ENCODE data around the gene TRIOBP. TPM values are rescaled to one million over a fixed set of nuclear protein-coding genes. Genes with fewer than 3 reads are reported as not detected.
A peak's percentile ranks its signal among the peaks of the same experiment; 100 is the strongest.

Gene TRIOBP
- total RNA-seq, 1 donor from 2014 or later, result 68.9 TPM

DNA sequence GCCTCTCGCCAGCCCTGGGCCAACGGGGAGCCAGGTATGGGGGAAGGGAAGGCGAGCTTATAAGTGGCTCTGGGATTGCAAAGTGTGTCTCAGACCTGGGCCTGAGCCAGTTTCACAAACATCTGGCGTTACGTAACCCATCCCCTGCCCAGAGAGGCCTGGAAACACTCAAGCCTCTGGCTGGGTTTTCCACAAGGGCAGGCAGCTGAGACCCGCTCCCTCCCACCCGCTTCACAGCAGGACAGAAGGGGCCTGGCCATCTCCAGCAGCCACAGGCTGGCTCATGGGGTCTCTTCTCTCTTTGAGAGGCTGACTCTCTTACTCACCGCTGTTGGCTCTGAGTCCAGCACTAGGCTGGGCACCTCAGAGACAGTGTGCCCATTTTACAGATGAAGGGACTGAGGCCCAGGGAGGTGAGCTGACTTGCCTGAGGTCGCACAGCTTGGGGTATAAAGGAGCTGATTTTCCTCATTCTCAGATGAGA is 44.5 kb downstream of the TRIOBP start:
- peak; percentile 67 for DNase-seq (ENCODE audit: low read depth)
- no peaks in the 10 kb centered on the region for H3K27me3 ChIP-seq (ENCODE audit: control insufficient read depth, insufficient read depth, low read length)
- TF ChIP-seq CTCF (IDR thresholded peaks at IDR 0.05; ENCODE audit: insufficient read depth, low read length, poor library complexity, severe bottlenecking), result no peak
- no peak overlapping the region for H3K4me3 ChIP-seq (ENCODE audit: low read depth, low read length)
- no peaks in the 10 kb centered on the region for H3K36me3 ChIP-seq (ENCODE audit: control insufficient read depth, insufficient read depth, low read length)

DNA sequence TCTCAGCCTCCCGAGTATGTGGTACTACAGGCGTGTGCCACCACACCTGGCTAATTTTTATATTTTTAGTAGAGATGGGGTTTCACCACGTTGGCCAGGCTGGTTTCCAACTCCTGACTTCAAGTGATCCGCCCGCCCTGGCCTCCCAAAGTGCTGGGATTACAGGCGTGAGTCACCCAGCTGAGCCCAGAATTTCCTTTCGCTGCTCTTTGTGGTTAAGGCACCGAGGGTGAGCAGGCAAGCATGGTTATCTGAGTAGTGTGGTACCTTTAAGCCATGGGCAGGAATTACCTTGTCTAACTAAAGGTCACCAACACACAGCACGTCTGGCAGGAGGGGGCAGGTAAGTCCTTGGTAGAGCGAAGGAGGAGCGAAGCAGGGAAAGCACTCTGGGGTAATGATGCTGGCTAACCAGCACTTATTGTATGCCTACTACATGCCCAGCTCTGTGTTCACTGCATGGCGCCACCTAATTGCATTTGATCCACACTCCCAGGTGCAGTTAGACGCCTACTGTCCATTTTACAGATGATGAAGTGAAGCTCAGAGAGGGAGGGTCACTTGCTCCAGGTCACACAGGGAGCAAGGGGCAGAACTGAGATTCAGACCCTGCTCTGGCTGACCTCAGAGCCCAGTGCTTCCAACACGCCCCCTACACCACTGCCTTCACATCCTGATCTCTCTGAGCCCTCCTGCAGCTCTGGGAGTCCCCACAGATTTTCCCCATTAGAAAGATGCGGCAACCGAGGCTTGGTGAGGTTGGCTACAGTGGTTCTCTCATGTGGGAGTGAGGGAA is 45.7 kb downstream of the TRIOBP start:
- DNase-seq (ENCODE audit: low read depth), result peak; percentile 62
- no peak overlapping the region for H3K4me3 ChIP-seq (ENCODE audit: low read depth, low read length)
- no peak for TF ChIP-seq CTCF (IDR thresholded peaks at IDR 0.05; ENCODE audit: insufficient read depth, low read length, poor library complexity, severe bottlenecking)

GRCh38 chr22:37744589-37744988 is 47.7 kb downstream of the TRIOBP start:
- H3K27me3 ChIP-seq (ENCODE audit: control insufficient read depth, insufficient read depth, low read length), result no peaks in the 10 kb centered on the region
- H3K36me3 ChIP-seq (ENCODE audit: control insufficient read depth, insufficient read depth, low read length), result no peaks in the 10 kb centered on the region
- no peak overlapping the region for H3K4me3 ChIP-seq (ENCODE audit: low read depth, low read length)
- no peak for DNase-seq (ENCODE audit: low read depth)
- no peak for TF ChIP-seq CTCF (IDR thresholded peaks at IDR 0.05; ENCODE audit: insufficient read depth, low read length, poor library complexity, severe bottlenecking)

More for the DNA sequence above, 45.7 kb downstream of the TRIOBP start:
- H3K36me3 ChIP-seq (ENCODE audit: control insufficient read depth, insufficient read depth, low read length), result no peaks in the 10 kb centered on the region
- no peaks in the 10 kb centered on the region for H3K27me3 ChIP-seq (ENCODE audit: control insufficient read depth, insufficient read depth, low read length)

DNA sequence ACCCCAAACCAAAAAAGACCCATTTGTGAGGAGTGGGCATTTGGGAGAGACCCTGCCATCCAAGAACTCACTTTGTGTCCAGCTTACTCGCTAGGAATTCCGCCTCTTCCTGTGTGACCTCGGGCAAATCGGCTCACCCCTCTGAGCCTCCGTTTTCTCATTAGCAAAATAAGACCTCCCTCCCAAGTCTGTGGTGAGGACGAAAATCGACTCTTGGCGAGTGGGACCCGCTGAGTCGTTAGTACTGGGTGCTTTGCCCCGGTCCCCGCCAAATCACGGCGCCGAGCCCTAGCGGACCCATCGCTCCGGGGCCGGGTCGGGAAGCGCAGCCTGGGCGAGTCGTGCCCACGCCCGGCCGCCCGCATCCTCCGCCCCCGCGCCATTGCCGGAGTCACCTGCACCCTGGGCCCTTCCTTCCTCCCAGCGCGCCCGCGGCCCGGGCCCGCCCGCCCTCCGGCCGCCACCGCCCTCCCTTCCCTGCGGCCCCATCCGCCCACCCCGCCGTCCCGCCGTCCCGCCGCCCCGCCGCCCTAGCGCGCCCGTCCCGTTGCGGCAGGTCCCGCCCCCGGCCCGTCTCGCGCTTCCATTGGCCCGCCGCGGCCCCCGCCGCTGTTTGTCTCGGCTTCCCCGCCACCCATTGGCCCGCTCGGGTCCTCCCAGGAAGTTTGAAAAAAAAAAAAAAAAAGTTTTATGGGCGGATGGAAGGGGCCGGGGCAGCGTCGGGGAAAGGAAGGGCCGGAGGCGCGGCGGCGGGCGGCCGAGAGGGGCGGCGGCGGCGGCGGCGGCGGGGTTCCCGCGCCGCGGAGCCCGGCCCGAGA is 48.9 kb downstream of the TRIOBP start:
- Histone ChIP-seq H3K36me3 (ENCODE audit: control insufficient read depth, insufficient read depth, low read length) (no peaks in the 10 kb centered on the region), H3K4me3 (ENCODE audit: low read depth, low read length) (peak overlapping the region; percentile 96), H3K27me3 (ENCODE audit: control insufficient read depth, insufficient read depth, low read length) (no peaks in the 10 kb centered on the region)
- no peak for DNase-seq (ENCODE audit: low read depth)
- no peak for TF ChIP-seq CTCF (IDR thresholded peaks at IDR 0.05; ENCODE audit: insufficient read depth, low read length, poor library complexity, severe bottlenecking)

GRCh38 chr22:37746366-37747079 is 49.7 kb downstream of the TRIOBP start:
- no peak for TF ChIP-seq CTCF (IDR thresholded peaks at IDR 0.05; ENCODE audit: insufficient read depth, low read length, poor library complexity, severe bottlenecking)
- Histone ChIP-seq H3K4me3 (ENCODE audit: low read depth, low read length) (peak overlapping the region; percentile 96), H3K27me3 (ENCODE audit: control insufficient read depth, insufficient read depth, low read length) (no peaks in the 10 kb centered on the region), H3K36me3 (ENCODE audit: control insufficient read depth, insufficient read depth, low read length) (peaks cover 1% of the 10 kb centered on the region)
- DNase-seq (ENCODE audit: low read depth), result no peak

Data from kidney epithelial cell (primary cell).